ENCODE results near the gene RPL29.

DNA sequence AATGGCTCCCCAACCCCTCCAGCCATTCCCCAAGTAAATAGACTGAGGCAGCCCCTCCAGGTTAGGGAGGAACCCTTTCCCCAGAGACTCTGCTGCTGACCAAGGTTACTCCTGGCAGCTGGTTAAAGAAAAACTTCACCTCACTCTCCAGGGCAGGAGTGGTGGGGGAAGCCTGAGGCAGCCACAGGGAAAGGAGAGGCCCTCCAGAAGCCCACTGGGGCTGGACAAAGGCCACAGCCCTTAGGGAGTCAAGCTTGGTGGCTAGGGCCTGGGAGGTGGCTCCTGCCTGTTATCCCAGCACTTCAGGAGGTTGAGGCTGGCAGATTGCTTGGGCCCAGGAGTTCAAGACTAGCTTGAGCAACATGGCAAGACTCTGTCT is 11.4 kb downstream of the RPL29 start:
- TF ChIP-seq EZH2 (IDR thresholded peaks at IDR 0.05) (no peak), POLR2AphosphoS5 (IDR thresholded peaks at IDR 0.05; ENCODE audit: borderline replicate concordance, low read depth, low read length) (no peak), FOXP2 (optimal IDR thresholded peaks at IDR 0.05; ENCODE audit: control extremely low read depth, extremely low read length, insufficient read depth) (no peak)
